A549 (cell line): Measurements from ENCODE around the gene WNT5B. TPM values are rescaled to one million over a fixed set of nuclear protein-coding genes. Genes with fewer than 3 reads are reported as not detected.

ENCODE experiments used
- ATAC-seq, 2 experiments: fragments of 200-7000 bp in 1 of 2; fragments of >200 bp in 1 of 2; cut with Nextera tagmentation in 1 of 2; cut with Tn5 transposase in 1 of 2; 3 replicates each; pipeline versions ENCODE4 v1.8.0 to v1.9.1; 2018 to 2020; ENCODE audit warnings: mild to moderate bottlenecking in 1 of 2, moderate library complexity in 1 of 2
- CTCF ChIA-PET: fragments of 300-600 bp; sonication (Branson Sonifier 250); formaldehyde crosslinking; extraction: SDS; loops from one replicate; lab custom pipeline; 2021; ENCODE audit warnings: antibody characterized with exemption, inconsistent platforms; lab: Yijun Ruan, JAX
- POLR2A ChIA-PET: fragments of 350-600 bp; formaldehyde crosslinking; extraction: SDS; loops from one replicate; lab custom pipeline; 2021; ENCODE audit warnings: antibody characterized with exemption, inconsistent platforms; lab: Yijun Ruan, JAX
- DNase-seq, 2 experiments: peaks; one replicate each; pipeline versions ENCODE4 v3.0.0 to v3.0.0-alpha.2; 2011 to 2016; ENCODE audit warnings: low read depth in 1 of 2, low spot score in 1 of 2
- FAIRE-seq: peaks from 2 replicates; lab custom pipeline; 2011; peaks lifted over from hg19 to GRCh38; lab: Jason Lieb, UNC
- H3K27ac ChIP-seq, 2 experiments: fragments of >200 bp; sonication (Bioruptor Twin); formaldehyde crosslinking; 3 replicates each; pipeline ENCODE4 v1.5.1; 2016 to 2017
- H3K4me1 ChIP-seq: fragments of >200 bp; sonication (Bioruptor Twin); formaldehyde crosslinking; 3 replicates; pipeline ENCODE4 v1.6.1; 2016
- H3K4me2 ChIP-seq: fragments of >200 bp; sonication (Bioruptor Twin); formaldehyde crosslinking; 3 replicates; pipeline ENCODE4 v1.6.1; 2016
- H3K4me3 ChIP-seq: fragments of >200 bp; sonication (Bioruptor Twin); formaldehyde crosslinking; 3 replicates; pipeline ENCODE4 v1.5.1; 2016
- H3K9me3 ChIP-seq: fragments of >200 bp; sonication (Bioruptor Twin); formaldehyde crosslinking; 3 replicates; pipeline ENCODE4 v1.6.1; 2016
- ATOH8 ChIP-seq: fragments of 250-450 bp; sonication (Bioruptor Pico); IDR thresholded peaks from 2 replicates; pipeline ENCODE4 v1.5.0; 2020; ENCODE audit warnings: low read depth, mild to moderate bottlenecking, moderate library complexity
- BCL3 ChIP-seq: fragments of >200 bp; sonication (Bioruptor Twin); formaldehyde crosslinking; IDR thresholded peaks from 3 replicates; pipeline ENCODE4 v1.6.1; 2016
- CBX2 ChIP-seq: fragments of 200-600 bp; sonication (generic); IDR thresholded peaks from 2 replicates; pipeline ENCODE4 v1.6.1; 2016; ENCODE audit warnings: low read depth, mild to moderate bottlenecking, borderline replicate concordance
- CBX8 ChIP-seq: fragments of 200-600 bp; sonication (generic); IDR thresholded peaks from 2 replicates; pipeline ENCODE4 v1.6.1; 2016
- CHD2 ChIP-seq: fragments of 150-350 bp; IDR thresholded peaks from 2 replicates; pipeline ENCODE4 v1.6.1; 2014; ENCODE audit warnings: low read length; ENCODE audit not compliant: partially characterized antibody
- FOSB ChIP-seq: fragments of 250-450 bp; sonication (Bioruptor Pico); IDR thresholded peaks from 2 replicates; pipeline ENCODE4 v1.5.0; 2020; ENCODE audit warnings: mild to moderate bottlenecking, moderate library complexity
- FOXS1 ChIP-seq: fragments of 250-450 bp; sonication (Bioruptor Pico); IDR thresholded peaks from 2 replicates; pipeline ENCODE4 v1.5.0; 2020; ENCODE audit warnings: mild to moderate bottlenecking, moderate library complexity
- HEYL ChIP-seq: fragments of 250-450 bp; sonication (Bioruptor Pico); IDR thresholded peaks from 2 replicates; pipeline ENCODE4 v1.8.0; 2021; ENCODE audit warnings: mild to moderate bottlenecking, moderate library complexity
- HOXA7 ChIP-seq: fragments of 250-450 bp; sonication (Bioruptor Pico); IDR thresholded peaks from 2 replicates; pipeline ENCODE4 v1.5.0; 2020; ENCODE audit warnings: mild to moderate bottlenecking, moderate library complexity
- HOXB13 ChIP-seq: fragments of 250-450 bp; sonication (Bioruptor Pico); IDR thresholded peaks from 2 replicates; pipeline ENCODE4 v1.5.0; 2020; ENCODE audit warnings: low read depth, mild to moderate bottlenecking, moderate library complexity
- JUNB ChIP-seq: fragments of >200 bp; sonication (Bioruptor Twin); formaldehyde crosslinking; IDR thresholded peaks from 2 replicates; pipeline ENCODE4 v1.6.1; 2016
- MAFK ChIP-seq: fragments of 450-650 bp; IDR thresholded peaks from 2 replicates; pipeline ENCODE4 v1.6.1; 2014; ENCODE audit not compliant: partially characterized antibody
- NPAS2 ChIP-seq: fragments of 250-450 bp; sonication (Bioruptor Pico); IDR thresholded peaks from 2 replicates; pipeline ENCODE4 v1.8.0; 2022; ENCODE audit warnings: mild to moderate bottlenecking, moderate library complexity, borderline replicate concordance
- NR3C1 ChIP-seq: fragments of >200 bp; sonication (Bioruptor Twin); formaldehyde crosslinking; IDR thresholded peaks from 3 replicates; pipeline ENCODE4 v1.6.1; 2017
- PHF8 ChIP-seq: fragments of 200-600 bp; sonication (generic); IDR thresholded peaks from 2 replicates; pipeline ENCODE4 v1.6.1; 2016; ENCODE audit warnings: low read depth, mild to moderate bottlenecking, antibody characterized with exemption, moderate library complexity, borderline replicate concordance
- POLR2A ChIP-seq: IDR thresholded peaks from 2 replicates; pipeline ENCODE4 v1.6.1; 2012; ENCODE audit warnings: mild to moderate bottlenecking, low read length
- RAD21 ChIP-seq, 2 experiments: fragments of >200 bp in 1 of 2; sonication (Bioruptor Twin) in 1 of 2; formaldehyde crosslinking in 1 of 2; IDR thresholded peaks in 1 of 2; conservative IDR thresholded peaks in 1 of 2; 2 replicates in 1 of 2; 3 replicates in 1 of 2; pipeline ENCODE4 v1.6.1; 2012 to 2018; ENCODE audit warnings: inconsistent platforms in 1 of 2
- RARB ChIP-seq: fragments of 250-450 bp; sonication (Bioruptor Pico); IDR thresholded peaks from 2 replicates; pipeline ENCODE4 v1.8.0; 2021; ENCODE audit warnings: mild to moderate bottlenecking, moderate library complexity
- ZC3H11A ChIP-seq: fragments of 450-650 bp; IDR thresholded peaks from 2 replicates; pipeline ENCODE4 v1.6.1; 2014; ENCODE audit warnings: antibody characterized with exemption, mild to moderate bottlenecking
- ZNF302 ChIP-seq: fragments of 250-450 bp; sonication (Bioruptor Pico); IDR thresholded peaks from 2 replicates; pipeline ENCODE4 v1.9.0; 2021; ENCODE audit warnings: inconsistent platforms, mild to moderate bottlenecking, moderate library complexity
- WGBS: methylation state at CpG from one replicate; pipeline ENCODE4 v1.1.6; 2017; ENCODE audit errors: missing lambda C conversion rate; 5-methylcytosine and 5-hydroxymethylcytosine counted together
- polyA plus RNA-seq, 4 experiments: library from polyadenylated mRNA; depleted of rRNA in 3 of 4; stranded (reverse); fragments of >200 nt; fragmentation: RNase III in 1 of 4; extraction: RNeasy Plus Mini Kit Qiagen cat#74134 plus additional on column Dnase treatment in 1 of 4; gene quantifications; 2 replicates in 3 of 4; 3 replicates in 1 of 4; pipeline ENCODE4 v1.2.3, GENCODE V29; 2011 to 2017
- TF ChIP-seq, protein P1 (sequence below): IDR thresholded peaks from 2 replicates; pipeline ENCODE4 v1.6.1; 2012
- TF ChIP-seq, protein P2 (sequence below): fragments of 450-650 bp; IDR thresholded peaks from 2 replicates; pipeline ENCODE4 v1.6.1; 2014; ENCODE audit warnings: antibody characterized with exemption
- TF ChIP-seq, protein P3 (sequence below): IDR thresholded peaks from 2 replicates; pipeline ENCODE4 v1.6.1; 2012; ENCODE audit warnings: low read depth, borderline replicate concordance

Gene WNT5B
- polyA plus RNA-seq, 2 of the 4 experiments (the other 2 are of a cell fraction), result 1.3 to 1.6 TPM

GRCh38 chr12:1666215-1666614 is 37.2 kb downstream of the WNT5B start:
- WGBS, result 35% methylated on average over 5 of the region's 5 CpGs
- H3K4me3 ChIP-seq, result no peak overlapping the region
- TF ChIP-seq CBX2 (no peak), MAFK (peak; percentile 62), HEYL (no peak), POLR2A (no peak)
- ATAC-seq, result no peak
- H3K27ac ChIP-seq, result no peak overlapping the region
- peak overlapping the region; percentile 27; the same call in 2 of the 3 replicates for H3K4me2 ChIP-seq
- no peak for FAIRE-seq
- ChIA-PET POLR2A (no interaction called here), CTCF (interaction anchor here (0.8 to 1.4 kb wide), 3 partner anchors 14 to 274 kb away, joined by 3 to 6 read pairs (median 4); no protein-coding TSS in a partner anchor)
- no peak for DNase-seq
- H3K4me1 ChIP-seq, result peaks cover 13% of the 10 kb centered on the region; the same call in 2 of the 3 replicates
- no peaks in the 10 kb centered on the region for H3K9me3 ChIP-seq

DNA sequence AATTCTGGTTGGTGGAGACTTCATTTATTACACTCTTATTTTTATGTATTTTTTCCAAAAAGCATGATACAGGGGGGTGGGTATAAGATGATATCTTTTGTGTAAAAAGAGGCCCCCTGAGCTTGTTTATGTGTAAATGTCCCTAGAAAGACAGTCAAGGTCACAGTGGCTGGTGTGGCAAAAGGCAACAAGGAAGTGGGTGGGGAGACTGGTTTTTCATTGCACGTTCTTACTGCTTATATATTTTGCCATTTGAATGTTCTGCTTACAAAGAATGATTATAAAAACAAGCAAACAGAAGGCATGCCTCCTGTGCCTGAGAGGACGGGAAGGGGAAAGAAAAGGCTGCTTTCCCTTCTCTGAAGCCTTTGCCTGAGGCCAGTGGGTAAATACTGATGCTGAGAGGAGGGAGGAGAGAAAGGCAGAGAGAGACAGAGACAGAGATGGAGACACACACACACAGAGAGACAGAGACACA is 37.7 kb downstream of the WNT5B start:
- H3K4me1 ChIP-seq, result peaks cover 9% of the 10 kb centered on the region; the same call in 2 of the 3 replicates
- WGBS, result 45% methylated on average over 2 of the region's 2 CpGs
- no peak for FAIRE-seq

DNA sequence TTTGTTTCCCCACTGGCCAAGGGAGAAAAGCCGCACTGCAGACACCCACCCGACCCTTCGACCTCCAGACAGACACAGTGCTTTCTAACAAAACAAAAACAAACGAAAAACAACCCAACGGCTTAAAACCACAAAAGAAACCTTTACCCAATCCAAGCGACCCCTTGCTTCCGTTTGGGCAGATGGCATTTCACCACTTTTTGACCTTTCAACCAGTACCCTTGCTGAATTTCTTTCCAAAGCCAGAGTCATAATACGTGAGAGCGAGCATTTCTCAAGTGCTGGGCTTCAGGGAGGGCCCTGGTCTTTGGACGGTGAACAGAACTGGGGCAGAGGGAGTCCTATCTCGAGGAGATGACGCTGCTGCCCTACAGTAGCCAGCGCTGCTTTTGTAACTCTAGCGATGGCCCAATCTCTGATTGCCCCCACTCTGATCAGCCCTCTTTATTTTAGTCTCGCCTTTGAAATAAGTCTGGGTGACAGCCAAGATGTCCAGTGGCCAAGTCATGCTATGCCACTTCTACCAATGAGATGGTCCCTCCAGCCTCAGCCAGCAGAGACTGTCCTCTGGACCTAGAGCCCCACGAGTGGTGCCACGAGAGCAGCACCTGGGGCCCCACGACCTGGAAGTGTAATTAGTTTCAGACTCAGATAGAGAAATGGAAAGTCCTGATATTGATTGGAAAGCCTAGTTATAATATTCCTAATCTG is 40.0 kb downstream of the WNT5B start:
- ChIA-PET POLR2A (no interaction called here), CTCF (interaction anchor here (1.2 to 3.2 kb wide), 5 partner anchors 13 to 122 kb away, joined by 3 to 19 read pairs (median 8); no protein-coding TSS in a partner anchor)
- H3K9me3 ChIP-seq, result no peaks in the 10 kb centered on the region
- no peak overlapping the region for H3K4me2 ChIP-seq
- H3K27ac ChIP-seq, result no peak overlapping the region
- ATAC-seq, result peak in 1 of 2 experiments; percentile 36; a peak in 2 of 6 replicates
- peaks cover 9% of the 10 kb centered on the region; the same call in 2 of the 3 replicates for H3K4me1 ChIP-seq
- no peak for FAIRE-seq
- WGBS, result 78% methylated on average over 18 of the region's 18 CpGs
- H3K4me3 ChIP-seq, result no peak overlapping the region
- no peak for TF ChIP-seq CHD2
- TF ChIP-seq CBX8, result no peak
- TF ChIP-seq, protein P1, sequence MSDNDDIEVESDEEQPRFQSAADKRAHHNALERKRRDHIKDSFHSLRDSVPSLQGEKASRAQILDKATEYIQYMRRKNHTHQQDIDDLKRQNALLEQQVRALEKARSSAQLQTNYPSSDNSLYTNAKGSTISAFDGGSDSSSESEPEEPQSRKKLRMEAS, result no peak
- no peak for TF ChIP-seq FOXS1
- TF ChIP-seq RARB (CRISPR knock-in tag), result no peak
- no peak for TF ChIP-seq HOXA7 (CRISPR knock-in tag)
- no peak for DNase-seq

More for the DNA sequence above, 37.7 kb downstream of the WNT5B start:
- ATAC-seq (no peak), DNase-seq (no peak)
- CTCF ChIA-PET, result interaction anchor here (0.8 to 2.0 kb wide), 5 partner anchors 13 to 273 kb away, joined by 3 to 8 read pairs (median 6); no protein-coding TSS in a partner anchor
- no peak for TF ChIP-seq ATOH8 (CRISPR knock-in tag)
- TF ChIP-seq CHD2, result no peak
- TF ChIP-seq HOXB13 (CRISPR knock-in tag), result no peak
- TF ChIP-seq NR3C1, result no peak
- no peak for TF ChIP-seq NPAS2 (CRISPR knock-in tag)
- no peak for TF ChIP-seq CBX8
- TF ChIP-seq ZNF302, result no peak
- Histone ChIP-seq H3K4me2 (peak overlapping the region; percentile 27; the same call in 1 of the 3 replicates), H3K9me3 (no peaks in the 10 kb centered on the region), H3K4me3 (no peak overlapping the region), H3K27ac (0 out of 6 replicates have a peak overlapping the region, but pooled peaks of 1 of the 2 experiments have one; percentile 10)
- POLR2A ChIA-PET, result no interaction called here

DNA sequence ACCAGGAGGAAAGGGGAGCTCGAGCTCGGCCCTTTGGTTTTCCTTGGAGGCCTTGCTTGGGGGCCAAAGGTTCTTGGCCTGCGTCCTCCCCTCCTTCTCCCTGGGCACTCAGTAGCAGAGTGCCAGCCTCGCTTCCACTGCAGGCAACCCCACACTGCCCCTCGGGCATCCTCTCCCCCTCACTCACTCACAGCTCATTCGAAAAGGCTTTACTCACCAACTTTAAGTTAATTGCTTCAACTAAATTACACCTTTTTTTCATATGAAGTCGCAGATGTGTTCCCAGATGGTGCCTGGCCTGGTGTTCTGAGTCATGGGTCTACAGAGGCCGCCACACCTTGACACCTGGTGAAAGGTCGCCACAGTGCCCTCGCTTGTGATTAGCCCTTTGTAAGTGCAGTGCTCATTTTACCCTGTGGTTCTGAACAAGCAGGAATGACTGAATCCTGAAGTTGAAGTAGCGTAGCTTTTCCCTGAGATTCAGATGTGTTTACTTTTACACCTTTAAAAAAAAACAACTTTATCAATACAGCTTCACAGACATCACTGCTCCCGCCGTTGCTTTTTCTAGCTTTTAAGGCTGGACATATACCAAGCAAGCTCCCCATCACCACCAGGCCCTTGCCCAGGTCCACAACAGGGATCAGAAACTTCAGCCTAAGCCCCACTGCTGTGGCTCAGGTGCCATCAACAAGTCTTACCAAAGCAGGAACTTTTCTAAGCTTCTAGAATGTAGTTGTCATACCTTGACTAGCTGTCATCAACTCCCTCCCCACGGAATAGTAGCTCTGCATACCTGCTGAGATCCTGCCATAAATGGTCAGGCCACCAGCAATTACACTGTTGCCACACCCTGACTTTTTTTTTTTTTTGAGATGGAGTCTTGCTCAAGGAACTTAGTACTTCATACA is 41.6 kb downstream of the WNT5B start:
- Histone ChIP-seq H3K4me3 (no peak overlapping the region), H3K4me1 (peaks cover 9% of the 10 kb centered on the region; the same call in 2 of the 3 replicates), H3K27ac (no peak overlapping the region), H3K9me3 (no peaks in the 10 kb centered on the region), H3K4me2 (no peak overlapping the region)
- ChIA-PET CTCF (interaction anchor here (0.7 to 3.2 kb wide), 10 partner anchors 10 to 269 kb away, joined by 3 to 19 read pairs (median 4); no protein-coding TSS in a partner anchor), POLR2A (interaction anchor here (0.7 kb wide), 1 partner anchor 77 kb away, joined by 3 read pairs; no protein-coding TSS in a partner anchor)
- FAIRE-seq, result no peak
- no peak for ATAC-seq
- DNase-seq, result no peak
- 68% methylated on average over 14 of the region's 14 CpGs for WGBS
- TF ChIP-seq JUNB (no peak), RAD21 (conservative IDR thresholded peaks at IDR 0.05 in 1 of 2, IDR thresholded peaks at IDR 0.05 in 1 of 2) (no peak), ZC3H11A (no peak), FOXS1 (no peak), FOSB (CRISPR knock-in tag) (no peak), BCL3 (no peak), PHF8 (no peak), NPAS2 (CRISPR knock-in tag) (no peak), HEYL (no peak)
- TF ChIP-seq, protein P2, sequence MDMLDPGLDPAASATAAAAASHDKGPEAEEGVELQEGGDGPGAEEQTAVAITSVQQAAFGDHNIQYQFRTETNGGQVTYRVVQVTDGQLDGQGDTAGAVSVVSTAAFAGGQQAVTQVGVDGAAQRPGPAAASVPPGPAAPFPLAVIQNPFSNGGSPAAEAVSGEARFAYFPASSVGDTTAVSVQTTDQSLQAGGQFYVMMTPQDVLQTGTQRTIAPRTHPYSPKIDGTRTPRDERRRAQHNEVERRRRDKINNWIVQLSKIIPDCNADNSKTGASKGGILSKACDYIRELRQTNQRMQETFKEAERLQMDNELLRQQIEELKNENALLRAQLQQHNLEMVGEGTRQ, result no peak
- TF ChIP-seq, protein P3, sequence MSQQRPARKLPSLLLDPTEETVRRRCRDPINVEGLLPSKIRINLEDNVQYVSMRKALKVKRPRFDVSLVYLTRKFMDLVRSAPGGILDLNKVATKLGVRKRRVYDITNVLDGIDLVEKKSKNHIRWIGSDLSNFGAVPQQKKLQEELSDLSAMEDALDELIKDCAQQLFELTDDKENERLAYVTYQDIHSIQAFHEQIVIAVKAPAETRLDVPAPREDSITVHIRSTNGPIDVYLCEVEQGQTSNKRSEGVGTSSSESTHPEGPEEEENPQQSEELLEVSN, result no peak
